PC-9 (cell line): ENCODE measurements around the gene KIAA0513. TPM values are rescaled to one million over a fixed set of nuclear protein-coding genes. Genes with fewer than 3 reads are reported as not detected.

Experiments
- BruUV-seq: library from RNA; stranded (reverse); fragments of 400-500 nt; replicated peaks from 2 replicates; lab custom pipeline; 2021; lab: Mats Ljungman, UMichigan
- CTCF ChIA-PET: fragments of 300-600 bp; sonication (Branson Sonifier 250); formaldehyde crosslinking; loops from one replicate; lab custom pipeline; 2022; ENCODE audit warnings: antibody characterized with exemption; lab: Charles Lee
- POLR2A ChIA-PET: fragments of 300-600 bp; sonication (Branson Sonifier 250); formaldehyde crosslinking; loops from one replicate; lab custom pipeline; 2022; ENCODE audit warnings: antibody characterized with exemption; ENCODE audit not compliant: unreplicated experiment; lab: Charles Lee
- DNase-seq, 2 experiments: peaks; one replicate each; pipeline versions ENCODE4 v3.0.0 to v3.0.0-alpha.2; 2015 to 2022; ENCODE audit warnings: mixed read lengths in 1 of 2
- H2AFZ ChIP-seq: fragments of 200-600 bp; sonication (generic); 2 replicates; pipeline ENCODE4 v1.8.1; 2017; ENCODE audit warnings: antibody characterized with exemption
- H3F3A ChIP-seq: fragments of 200-600 bp; sonication (generic); 2 replicates; pipeline ENCODE4 v1.8.1; 2017; ENCODE audit warnings: antibody characterized with exemption, mild to moderate bottlenecking, low read depth; ENCODE audit not compliant: insufficient read depth
- H3K27ac ChIP-seq: fragments of 200-600 bp; sonication (generic); 2 replicates; pipeline ENCODE4 v1.6.1; 2016; ENCODE audit warnings: mixed run types
- H3K27me3 ChIP-seq: fragments of 200-600 bp; sonication (generic); 2 replicates; pipeline ENCODE4 v1.6.1; 2016; ENCODE audit warnings: low read depth, mixed run types; ENCODE audit not compliant: insufficient read depth
- H3K36me3 ChIP-seq: fragments of 200-600 bp; sonication (generic); 2 replicates; pipeline ENCODE4 v1.6.1; 2016; ENCODE audit warnings: low read depth, mixed run types
- H3K4me1 ChIP-seq: fragments of 200-600 bp; sonication (generic); replicated peaks from 2 replicates; pipeline ENCODE4 v1.6.1; 2016; ENCODE audit warnings: mixed run types; ENCODE audit not compliant: insufficient read depth
- H3K4me2 ChIP-seq: fragments of 200-600 bp; sonication (generic); 2 replicates; pipeline ENCODE4 v1.6.1; 2017; ENCODE audit warnings: mixed run types
- H3K4me3 ChIP-seq: fragments of 200-600 bp; sonication (generic); 2 replicates; pipeline ENCODE4 v1.6.1; 2016; ENCODE audit warnings: mixed run types
- H3K79me2 ChIP-seq: fragments of 200-600 bp; sonication (generic); 2 replicates; pipeline ENCODE4 v1.6.1; 2017; ENCODE audit warnings: low read depth, mixed run types
- H3K9me2 ChIP-seq: fragments of 200-600 bp; sonication (generic); 2 replicates; pipeline ENCODE4 v1.8.1; 2017; ENCODE audit warnings: mild to moderate bottlenecking; ENCODE audit not compliant: insufficient read depth
- H3K9me3 ChIP-seq: fragments of 200-600 bp; sonication (generic); 2 replicates; pipeline ENCODE4 v1.8.1; 2016; ENCODE audit warnings: low read depth; ENCODE audit not compliant: insufficient read depth
- H4K20me1 ChIP-seq: fragments of 200-600 bp; sonication (generic); 2 replicates; pipeline ENCODE4 v1.8.1; 2017; ENCODE audit not compliant: insufficient read depth
- CTCF ChIP-seq: fragments of 200-600 bp; sonication (generic); conservative IDR thresholded peaks from 2 replicates; pipeline ENCODE4 v1.6.1; 2017; ENCODE audit warnings: mixed run types, antibody characterized with exemption, mild to moderate bottlenecking, moderate library complexity
- EZH2 ChIP-seq: fragments of 200-600 bp; sonication (generic); IDR thresholded peaks from 2 replicates; pipeline ENCODE4 v1.8.0; 2017; ENCODE audit warnings: antibody characterized with exemption, low read depth
- intact Hi-C: fragments of 100-400 bp; cut with micrococcal nuclease; formaldehyde crosslinking; loops from one replicate; pipeline ENCODE4 v1.10.0; 2022; ENCODE audit not compliant: unreplicated experiment
- total RNA-seq: library from RNA; stranded (reverse); gene quantifications from 2 replicates; pipeline ENCODE4 v1.2.3, GENCODE V29; 2021

KIAA0513 gene
- total RNA-seq, 1 experiment from 2014 or later, result 4.3 TPM

DNA sequence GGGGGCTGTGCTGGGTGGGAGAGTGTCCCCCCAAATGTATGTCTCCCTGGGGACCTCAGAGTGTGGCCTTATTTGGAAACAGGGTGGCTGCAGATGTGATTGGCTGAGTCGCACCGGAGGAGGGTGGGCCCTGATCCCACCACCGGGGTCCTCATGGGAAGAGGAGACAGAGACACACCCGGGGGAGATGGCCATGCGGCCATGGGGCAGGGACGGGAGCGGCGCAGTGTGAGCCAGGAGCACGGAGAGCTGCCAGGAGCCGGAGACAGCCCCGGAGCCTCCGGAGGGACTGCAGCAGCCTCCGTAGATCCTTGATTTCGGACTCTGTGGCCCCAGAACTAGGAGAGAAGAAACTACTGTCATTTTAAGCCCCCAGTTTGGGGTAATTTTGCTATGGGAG is 86.3 kb downstream of the KIAA0513 start:
- H3K9me3 ChIP-seq, result no peaks in the 10 kb centered on the region
- ChIA-PET CTCF (no interaction called here), POLR2A (no interaction called here)
- no peak overlapping the region for H2AFZ ChIP-seq
- H3K4me3 ChIP-seq, result no peak overlapping the region
- BruUV-seq, result no TSS peak
- H3K27ac ChIP-seq, result no peak overlapping the region
- no peaks in the 10 kb centered on the region for H3K79me2 ChIP-seq
- H3K4me2 ChIP-seq, result no peak overlapping the region
- H3F3A ChIP-seq, result no peaks in the 10 kb centered on the region; the same call in 1 of the 2 replicates
- intact Hi-C loops, result loop anchor here (2.0 to 10.0 kb wide), 2 partner anchors 61 to 281 kb away; no protein-coding TSS in a partner anchor
- no peaks in the 10 kb centered on the region for H3K4me1 ChIP-seq
- no peaks in the 10 kb centered on the region for H4K20me1 ChIP-seq
- H3K27me3 ChIP-seq, result no peaks in the 10 kb centered on the region
- TF ChIP-seq CTCF, result no peak
- TF ChIP-seq EZH2, result no peak
- DNase-seq, result no peak
- H3K36me3 ChIP-seq, result no peaks in the 10 kb centered on the region
- H3K9me2 ChIP-seq, result no peaks in the 10 kb centered on the region

GRCh38 chr16:85114909-85115567 is 87.4 kb downstream of the KIAA0513 start:
- no peak overlapping the region for H3K4me3 ChIP-seq
- H3K27me3 ChIP-seq, result no peaks in the 10 kb centered on the region
- H3K36me3 ChIP-seq, result no peaks in the 10 kb centered on the region
- no TSS peak for BruUV-seq
- H3K79me2 ChIP-seq, result no peaks in the 10 kb centered on the region
- no peaks in the 10 kb centered on the region for H4K20me1 ChIP-seq
- ChIA-PET CTCF (interaction anchor here (0.7 to 1.2 kb wide), 11 partner anchors 9 to 574 kb away, joined by 3 to 7 read pairs (median 4); partner anchors contain the start of gene GINS2), POLR2A (interaction anchor here (0.5 kb wide), 1 partner anchor 86 kb away, joined by 7 read pairs; no protein-coding TSS in a partner anchor)
- DNase-seq, result peak; percentile 67 to 93
- H3K9me3 ChIP-seq, result no peaks in the 10 kb centered on the region
- peak overlapping the region; percentile 29; the same call in 1 of the 2 replicates for H3K27ac ChIP-seq
- H2AFZ ChIP-seq, result no peak overlapping the region
- H3K9me2 ChIP-seq, result no peaks in the 10 kb centered on the region
- intact Hi-C loops, result loop anchor here (2.0 to 10.0 kb wide), 4 partner anchors 60 to 280 kb away; no protein-coding TSS in a partner anchor
- no peaks in the 10 kb centered on the region for H3K4me1 ChIP-seq
- H3F3A ChIP-seq, result no peaks in the 10 kb centered on the region; the same call in 1 of the 2 replicates
- no peak for TF ChIP-seq EZH2
- TF ChIP-seq CTCF, result peak; percentile 97
- H3K4me2 ChIP-seq, result peak overlapping the region; percentile 60

- H3F3A ChIP-seq, result no peaks in the 10 kb centered on the region; the same call in 1 of the 2 replicates
- DNase-seq, result no peak
- H3K36me3 ChIP-seq, result no peaks in the 10 kb centered on the region
- no peaks in the 10 kb centered on the region for H3K9me3 ChIP-seq
- no peak overlapping the region for H3K4me2 ChIP-seq
- H3K27ac ChIP-seq, result no peak overlapping the region
- BruUV-seq, result no TSS peak
- H2AFZ ChIP-seq, result no peak overlapping the region
- no peaks in the 10 kb centered on the region for H3K79me2 ChIP-seq
- H3K4me3 ChIP-seq, result no peak overlapping the region
- POLR2A ChIA-PET, result no interaction called here
- CTCF ChIA-PET, result no interaction called here
- H3K27me3 ChIP-seq, result no peaks in the 10 kb centered on the region
- H3K4me1 ChIP-seq, result no peaks in the 10 kb centered on the region
- H4K20me1 ChIP-seq, result no peaks in the 10 kb centered on the region
- TF ChIP-seq EZH2, result no peak
- TF ChIP-seq CTCF, result no peak
- H3K9me2 ChIP-seq, result no peaks in the 10 kb centered on the region
- intact Hi-C loops, result loop anchor here (5.0 to 10.0 kb wide), 3 partner anchors 130 to 277 kb away; no protein-coding TSS in a partner anchor
These were observed 89.8 kb downstream of the KIAA0513 start for GRCh38 chr16:85117418-85117817.
